HG03108 (cell line): ENCODE data around the gene KRTAP12-2.
"Not testable (repeated sequence)": the region's sequence is repeated elsewhere in the genome, so short reads cannot be mapped to it uniquely, and the experiment has no call there.

ENCODE experiments used
- ATAC-seq: cut with Tn5 transposase; IDR thresholded peaks from one replicate; pipeline ENCODE4 v1.9.1; 2021; ENCODE audit warnings: moderate library complexity; ENCODE audit not compliant: unreplicated experiment

The KRTAP12-2 gene

GRCh38 chr21:44686000-44686781, 19.5 kb upstream of the KRTAP12-2 start:
- no peak for ATAC-seq

- not testable (repeated sequence) for ATAC-seq
These were observed 18.3 kb upstream of the KRTAP12-2 start for GRCh38 chr21:44685050-44685449.

- ATAC-seq: no peak
These were observed 17.8 kb upstream of the KRTAP12-2 start for GRCh38 chr21:44684483-44684882.

GRCh38 chr21:44684077-44684476, 17.4 kb upstream of the KRTAP12-2 start:
- no peak for ATAC-seq

GRCh38 chr21:44682580-44683151, 15.9 kb upstream of the KRTAP12-2 start:
- ATAC-seq: no peak

- ATAC-seq: no peak
These were observed 15.3 kb upstream of the KRTAP12-2 start, which contains the start of gene KRTAP12-1 for GRCh38 chr21:44681861-44682579. TSS of gene KRTAP12-1 (minus strand) at chr21:44682163. CDS start at chr21:44682123, 40 bp downstream.

- ATAC-seq: no peak
These were observed 14.4 kb upstream of the KRTAP12-2 start for GRCh38 chr21:44681152-44681551.

- no peak for ATAC-seq
These were observed 11.2 kb upstream of the KRTAP12-2 start for GRCh38 chr21:44677881-44678280.

- no peak for ATAC-seq
These were observed 5.2 kb upstream of the KRTAP12-2 start for GRCh38 chr21:44671911-44672310.

- no peak for ATAC-seq
These were observed 4.1 kb upstream of the KRTAP12-2 start for GRCh38 chr21:44670642-44671432.

- ATAC-seq: no peak
These were observed 885 bp upstream of the KRTAP12-2 start for GRCh38 chr21:44667612-44668011.

- no peak for ATAC-seq
These were observed 2.0 kb downstream of the KRTAP12-2 start for GRCh38 chr21:44664691-44665090.

GRCh38 chr21:44661567-44661966, 5.2 kb downstream of the KRTAP12-2 start:
- ATAC-seq: not testable (repeated sequence)

- ATAC-seq: no peak
These were observed 7.7 kb downstream of the KRTAP12-2 start for GRCh38 chr21:44658913-44659595.

- ATAC-seq: no peak
These were observed 8.2 kb downstream of the KRTAP12-2 start for GRCh38 chr21:44658541-44658910.

GRCh38 chr21:44657635-44658540, 8.8 kb downstream of the KRTAP12-2 start, which contains the start of gene KRTAP12-3:
TSS of gene KRTAP12-3 (plus strand) at chr21:44657932. CDS start at chr21:44657980, 48 bp downstream.
- no peak for ATAC-seq

GRCh38 chr21:44656868-44657267, 9.9 kb downstream of the KRTAP12-2 start:
- ATAC-seq: no peak

- no peak for ATAC-seq
These were observed 12.1 kb downstream of the KRTAP12-2 start, which contains the start of gene KRTAP12-4 for GRCh38 chr21:44654576-44655175. TSS of gene KRTAP12-4 (minus strand) at chr21:44654659. CDS start at chr21:44654614, 45 bp downstream.
